ENCODE data around the gene PTPRG. TPM values are rescaled to one million over a fixed set of nuclear protein-coding genes. Genes with fewer than 3 reads are reported as not detected.

Gene PTPRG
- total RNA-seq, 1 donor from 2014 or later, result 77.2 TPM

GRCh38 chr3:61828880-61829721, 267.7 kb downstream of the PTPRG start:
- peaks cover 31% of the 10 kb centered on the region for H3K4me1 Mint-ChIP-seq (ENCODE audit: unreplicated experiment)
- no peak for DNase-seq (ENCODE audit: extremely low spot score, unreplicated experiment)
- no peak overlapping the region for H3K27ac Mint-ChIP-seq
- TF ChIP-seq, protein P1, sequence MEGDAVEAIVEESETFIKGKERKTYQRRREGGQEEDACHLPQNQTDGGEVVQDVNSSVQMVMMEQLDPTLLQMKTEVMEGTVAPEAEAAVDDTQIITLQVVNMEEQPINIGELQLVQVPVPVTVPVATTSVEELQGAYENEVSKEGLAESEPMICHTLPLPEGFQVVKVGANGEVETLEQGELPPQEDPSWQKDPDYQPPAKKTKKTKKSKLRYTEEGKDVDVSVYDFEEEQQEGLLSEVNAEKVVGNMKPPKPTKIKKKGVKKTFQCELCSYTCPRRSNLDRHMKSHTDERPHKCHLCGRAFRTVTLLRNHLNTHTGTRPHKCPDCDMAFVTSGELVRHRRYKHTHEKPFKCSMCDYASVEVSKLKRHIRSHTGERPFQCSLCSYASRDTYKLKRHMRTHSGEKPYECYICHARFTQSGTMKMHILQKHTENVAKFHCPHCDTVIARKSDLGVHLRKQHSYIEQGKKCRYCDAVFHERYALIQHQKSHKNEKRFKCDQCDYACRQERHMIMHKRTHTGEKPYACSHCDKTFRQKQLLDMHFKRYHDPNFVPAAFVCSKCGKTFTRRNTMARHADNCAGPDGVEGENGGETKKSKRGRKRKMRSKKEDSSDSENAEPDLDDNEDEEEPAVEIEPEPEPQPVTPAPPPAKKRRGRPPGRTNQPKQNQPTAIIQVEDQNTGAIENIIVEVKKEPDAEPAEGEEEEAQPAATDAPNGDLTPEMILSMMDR (conservative IDR thresholded peaks at IDR 0.05), result no peak
- H3K9me3 Mint-ChIP-seq, result no peaks in the 10 kb centered on the region
- no peak overlapping the region for H3K4me3 Mint-ChIP-seq
- H3K27me3 Mint-ChIP-seq, result no peaks in the 10 kb centered on the region
- H3K36me3 Mint-ChIP-seq, result no peaks in the 10 kb centered on the region

DNA sequence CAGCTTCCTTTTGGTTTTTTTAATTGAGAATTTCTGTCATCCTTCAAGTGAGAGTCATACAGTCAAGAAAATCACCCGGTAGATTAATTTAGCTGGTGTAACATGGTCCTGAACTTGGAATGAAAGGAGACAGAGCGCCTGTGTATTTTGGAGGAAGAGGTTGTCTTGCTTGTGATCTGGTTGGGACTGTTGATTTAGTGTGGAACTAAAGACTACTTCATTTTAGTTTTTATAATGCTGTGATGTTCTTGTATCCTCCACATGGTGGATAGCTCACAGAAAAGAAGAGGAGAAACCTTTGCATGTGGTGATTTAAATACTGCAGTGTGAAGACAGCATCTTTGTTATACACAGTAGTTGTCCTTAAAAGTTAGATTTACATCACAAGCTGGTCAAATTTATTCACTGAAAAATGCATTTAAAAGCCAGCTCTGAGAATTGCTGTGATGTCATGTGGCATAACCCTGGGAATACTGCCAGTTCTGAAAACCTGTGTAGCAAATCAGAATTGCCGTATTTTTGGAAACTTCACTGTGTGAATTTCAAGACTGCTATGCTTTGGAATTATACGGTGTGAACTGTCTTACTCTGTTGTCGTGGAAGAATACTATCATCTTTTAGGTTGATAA, 268.5 kb downstream of the PTPRG start:
- Mint-ChIP-seq H3K4me1 (ENCODE audit: unreplicated experiment) (peaks cover 31% of the 10 kb centered on the region), H3K27me3 (no peaks in the 10 kb centered on the region), H3K36me3 (no peaks in the 10 kb centered on the region), H3K9me3 (no peaks in the 10 kb centered on the region), H3K27ac (no peak overlapping the region), H3K4me3 (no peak overlapping the region)
- DNase-seq (ENCODE audit: extremely low spot score, unreplicated experiment), result no peak
- TF ChIP-seq, protein P1 (conservative IDR thresholded peaks at IDR 0.05), result no peak

DNA sequence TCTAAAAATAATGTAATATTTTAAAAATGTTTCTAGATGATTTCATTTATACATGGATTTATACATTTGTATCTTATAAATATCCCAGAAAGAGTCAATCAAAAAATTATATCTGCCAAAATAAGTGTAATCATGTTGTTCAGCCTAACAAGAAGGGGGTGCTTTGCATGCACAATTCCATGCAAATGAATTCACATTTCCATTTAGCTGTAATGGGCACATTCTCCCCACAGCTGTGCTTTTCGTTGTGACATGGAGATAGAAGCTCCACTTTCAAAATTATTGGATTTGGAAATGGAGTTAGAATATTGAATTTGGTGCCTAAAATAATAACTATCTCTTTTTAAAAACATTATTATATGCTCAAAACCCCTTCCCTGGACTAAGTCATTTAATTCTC, 270.6 kb downstream of the PTPRG start:
- Mint-ChIP-seq H3K27me3 (no peaks in the 10 kb centered on the region), H3K4me3 (no peak overlapping the region), H3K4me1 (ENCODE audit: unreplicated experiment) (peaks cover 20% of the 10 kb centered on the region), H3K9me3 (no peaks in the 10 kb centered on the region), H3K27ac (no peak overlapping the region), H3K36me3 (peaks cover 6% of the 10 kb centered on the region)
- DNase-seq (ENCODE audit: extremely low spot score, unreplicated experiment), result no peak
- TF ChIP-seq, protein P1 (conservative IDR thresholded peaks at IDR 0.05), result no peak

GRCh38 chr3:61832375-61833229, 271.2 kb downstream of the PTPRG start:
- TF ChIP-seq, protein P1 (conservative IDR thresholded peaks at IDR 0.05), result no peak
- Mint-ChIP-seq H3K27me3 (no peaks in the 10 kb centered on the region), H3K27ac (no peak overlapping the region), H3K4me1 (ENCODE audit: unreplicated experiment) (peaks cover 24% of the 10 kb centered on the region), H3K9me3 (no peaks in the 10 kb centered on the region), H3K4me3 (no peak overlapping the region), H3K36me3 (peaks cover 6% of the 10 kb centered on the region)
- no peak for DNase-seq (ENCODE audit: extremely low spot score, unreplicated experiment)

DNA sequence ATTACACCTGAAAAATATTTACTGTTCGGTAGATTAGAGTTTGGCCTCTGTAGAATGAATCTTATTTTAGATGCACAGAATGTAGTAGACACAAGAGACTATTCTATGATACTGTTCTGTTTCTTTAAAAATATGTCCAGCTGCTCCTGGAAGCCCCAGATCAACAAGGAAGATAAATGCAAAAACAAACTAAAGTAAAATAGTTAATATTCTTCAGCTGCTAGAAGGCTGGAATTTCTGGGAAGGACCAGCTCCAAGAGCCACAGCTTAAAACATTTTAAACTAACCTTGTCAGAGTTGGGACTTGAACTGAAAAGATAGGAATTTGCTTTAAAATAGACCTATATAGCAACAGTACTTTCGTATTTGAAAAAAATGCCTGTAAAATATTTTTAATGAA, 277.9 kb downstream of the PTPRG start:
- Mint-ChIP-seq H3K4me1 (ENCODE audit: unreplicated experiment) (peaks cover 32% of the 10 kb centered on the region), H3K9me3 (no peaks in the 10 kb centered on the region), H3K4me3 (no peak overlapping the region), H3K36me3 (peaks cover 6% of the 10 kb centered on the region), H3K27me3 (no peaks in the 10 kb centered on the region), H3K27ac (no peak overlapping the region)
- no peak for DNase-seq (ENCODE audit: extremely low spot score, unreplicated experiment)
- TF ChIP-seq, protein P1 (conservative IDR thresholded peaks at IDR 0.05), result no peak

Data from type B pancreatic cell (in vitro differentiated cells).